C4-2B (cell line): ENCODE measurements around the gene TXNDC17.

Source experiments
- H3K27ac ChIP-seq: fragments of 450-650 bp; 2 replicates; pipeline ENCODE4 v1.5.1; 2017
- ZFX ChIP-seq: fragments of 450-650 bp; IDR thresholded peaks from 2 replicates; pipeline ENCODE4 v1.6.1; 2017
- TF ChIP-seq, protein P1 (sequence below): fragments of 450-650 bp; conservative IDR thresholded peaks from 2 replicates; pipeline ENCODE4 v1.5.1; 2017; ENCODE audit warnings: mild to moderate bottlenecking

Gene TXNDC17

GRCh38 chr17:6675201-6675825 lies 34.5 kb downstream of the TXNDC17 start:
- TF ChIP-seq ZFX = no peak
- TF ChIP-seq, protein P1, sequence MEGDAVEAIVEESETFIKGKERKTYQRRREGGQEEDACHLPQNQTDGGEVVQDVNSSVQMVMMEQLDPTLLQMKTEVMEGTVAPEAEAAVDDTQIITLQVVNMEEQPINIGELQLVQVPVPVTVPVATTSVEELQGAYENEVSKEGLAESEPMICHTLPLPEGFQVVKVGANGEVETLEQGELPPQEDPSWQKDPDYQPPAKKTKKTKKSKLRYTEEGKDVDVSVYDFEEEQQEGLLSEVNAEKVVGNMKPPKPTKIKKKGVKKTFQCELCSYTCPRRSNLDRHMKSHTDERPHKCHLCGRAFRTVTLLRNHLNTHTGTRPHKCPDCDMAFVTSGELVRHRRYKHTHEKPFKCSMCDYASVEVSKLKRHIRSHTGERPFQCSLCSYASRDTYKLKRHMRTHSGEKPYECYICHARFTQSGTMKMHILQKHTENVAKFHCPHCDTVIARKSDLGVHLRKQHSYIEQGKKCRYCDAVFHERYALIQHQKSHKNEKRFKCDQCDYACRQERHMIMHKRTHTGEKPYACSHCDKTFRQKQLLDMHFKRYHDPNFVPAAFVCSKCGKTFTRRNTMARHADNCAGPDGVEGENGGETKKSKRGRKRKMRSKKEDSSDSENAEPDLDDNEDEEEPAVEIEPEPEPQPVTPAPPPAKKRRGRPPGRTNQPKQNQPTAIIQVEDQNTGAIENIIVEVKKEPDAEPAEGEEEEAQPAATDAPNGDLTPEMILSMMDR = no peak
- H3K27ac ChIP-seq = no peak overlapping the region

- H3K27ac ChIP-seq = no peak overlapping the region
- TF ChIP-seq ZFX = no peak
- TF ChIP-seq, protein P1 = no peak
Observed at GRCh38 chr17:6676802-6677157, 35.9 kb downstream of the TXNDC17 start.

DNA sequence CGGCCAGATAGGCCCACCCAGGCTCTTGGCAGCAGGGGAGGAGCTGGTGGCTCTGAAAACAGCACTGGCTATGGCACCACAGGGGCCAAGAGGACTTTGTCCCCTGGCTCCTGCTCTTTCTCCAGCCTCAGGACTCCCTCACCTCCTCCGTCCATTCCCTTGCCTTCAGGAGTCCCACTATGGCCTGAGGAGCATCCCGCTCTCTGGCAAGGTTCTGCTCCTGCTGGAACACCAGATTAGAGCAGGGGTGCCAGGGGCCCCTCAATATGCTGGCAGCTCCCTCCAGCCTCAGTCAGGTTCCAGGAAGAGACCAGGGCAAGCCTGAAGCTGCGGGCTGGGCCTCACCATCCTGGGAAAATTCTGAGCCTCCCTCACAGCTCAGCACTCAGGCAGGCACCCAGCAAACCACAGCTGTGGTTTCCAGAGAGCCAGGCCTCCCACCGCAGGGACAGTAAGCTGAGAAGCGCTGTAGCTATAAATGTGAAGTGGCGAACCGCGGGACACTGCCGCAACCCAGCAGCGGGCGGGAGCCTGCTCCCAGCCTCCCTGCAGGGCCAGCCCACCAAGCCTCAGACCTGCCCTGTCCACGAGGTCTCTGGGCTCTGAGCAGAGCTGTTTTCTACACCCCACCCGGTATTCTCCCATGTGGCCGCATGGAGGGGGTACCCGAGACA lies 36.4 kb downstream of the TXNDC17 start:
- TF ChIP-seq ZFX = no peak
- TF ChIP-seq, protein P1 = no peak
- no peak overlapping the region for H3K27ac ChIP-seq

DNA sequence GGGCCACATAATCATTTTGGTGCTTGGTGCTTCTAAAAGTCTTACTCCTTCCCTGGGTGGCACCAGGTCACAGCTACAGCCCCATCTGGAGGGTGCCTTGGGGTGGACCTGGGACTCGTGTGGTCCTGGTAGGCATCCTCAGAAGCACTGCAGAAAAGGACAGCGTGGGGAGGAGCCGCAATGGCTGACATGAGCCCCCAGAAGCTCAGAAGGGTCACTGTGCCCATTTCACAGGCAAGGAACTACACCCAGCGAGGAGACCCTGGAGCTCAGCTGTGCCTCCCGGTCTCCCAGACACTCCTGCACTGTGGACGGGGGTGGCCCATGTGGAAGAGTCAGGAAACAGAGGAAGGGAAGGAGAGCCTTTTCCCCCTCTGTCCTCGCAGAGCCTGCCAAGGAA lies 37.1 kb downstream of the TXNDC17 start:
- H3K27ac ChIP-seq = no peak overlapping the region
- no peak for TF ChIP-seq ZFX
- TF ChIP-seq, protein P1 = no peak

- TF ChIP-seq, protein P1 = no peak
- no peak for TF ChIP-seq ZFX
Observed at GRCh38 chr17:6679241-6679640, 38.4 kb downstream of the TXNDC17 start.

DNA sequence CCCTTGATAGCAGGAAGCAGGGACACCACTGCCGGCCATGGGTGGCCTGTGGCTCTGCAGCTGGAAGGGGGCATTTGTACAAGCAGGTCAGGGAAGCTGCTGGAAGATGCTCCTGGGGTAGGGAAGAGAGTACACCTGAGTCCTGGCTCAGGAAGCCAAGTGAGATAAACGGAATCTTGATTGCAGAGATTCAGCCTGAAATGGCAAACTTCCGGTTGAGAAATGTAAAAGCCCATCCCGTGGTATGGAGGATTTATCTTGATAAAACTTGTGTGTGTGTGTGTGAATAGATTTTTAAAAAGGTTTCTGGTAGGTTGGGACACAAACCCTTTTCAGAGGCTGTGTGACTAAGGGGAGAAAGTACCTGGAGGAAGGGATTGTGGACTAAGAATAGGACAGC lies 40.3 kb downstream of the TXNDC17 start:
- no peak overlapping the region for H3K27ac ChIP-seq
- TF ChIP-seq, protein P1 = no peak
- no peak for TF ChIP-seq ZFX

More at GRCh38 chr17:6679241-6679640, 38.4 kb downstream of the TXNDC17 start:
- H3K27ac ChIP-seq = no peak overlapping the region

GRCh38 chr17:6681671-6682070 lies 40.8 kb downstream of the TXNDC17 start:
- no peak overlapping the region for H3K27ac ChIP-seq
- no peak for TF ChIP-seq ZFX
- TF ChIP-seq, protein P1 = no peak
